Endodermal cell (in vitro differentiated cells): ENCODE measurements around the gene NCOA5. TPM values are rescaled to one million over a fixed set of nuclear protein-coding genes. Genes with fewer than 3 reads are reported as not detected.

Experiments
- DNase-seq: peaks from one replicate; pipeline ENCODE4 v3.0.0-alpha.2; 2017
- H3K27ac ChIP-seq: 2 replicates; pipeline ENCODE4 v1.5.1; 2013; ENCODE audit warnings: mild to moderate bottlenecking, low read depth, low read length, moderate library complexity
- H3K27me3 ChIP-seq: 2 replicates; pipeline ENCODE4 v1.6.1; 2013; ENCODE audit warnings: mild to moderate bottlenecking, low read length, moderate library complexity; ENCODE audit not compliant: insufficient read depth, control insufficient read depth, poor library complexity, severe bottlenecking
- H3K36me3 ChIP-seq: 2 replicates; pipeline ENCODE4 v1.7.0; 2013; ENCODE audit warnings: mild to moderate bottlenecking, low read length, moderate library complexity; ENCODE audit not compliant: control insufficient read depth, insufficient read depth
- H3K4me1 ChIP-seq: one replicate; pipeline ENCODE4 v1.7.0; 2013; ENCODE audit warnings: low read length; ENCODE audit not compliant: control insufficient read depth, insufficient read depth
- H3K4me3 ChIP-seq: 2 replicates; pipeline ENCODE4 v1.5.1; 2013; ENCODE audit warnings: mild to moderate bottlenecking, low read length, moderate library complexity
- H3K9ac ChIP-seq: 2 replicates; pipeline ENCODE4 v1.6.1; 2013; ENCODE audit warnings: mild to moderate bottlenecking, low read length, moderate library complexity; ENCODE audit not compliant: poor library complexity, severe bottlenecking; ENCODE audit errors: extremely low read depth
- H3K9me3 ChIP-seq: 2 replicates; pipeline ENCODE4 v1.6.1; 2013; ENCODE audit warnings: mild to moderate bottlenecking, low read length, moderate library complexity; ENCODE audit not compliant: control insufficient read depth
- H3K27ac Mint-ChIP-seq: 2 replicates; pipeline ENCODE4 v1.8.0; 2020; ENCODE audit warnings: mixed read lengths
- H3K27me3 Mint-ChIP-seq: 2 replicates; pipeline ENCODE4 v1.8.0; 2021; ENCODE audit warnings: mild to moderate bottlenecking, mixed read lengths; ENCODE audit not compliant: insufficient read depth
- H3K36me3 Mint-ChIP-seq: 2 replicates; pipeline ENCODE4 v1.8.0; 2020; ENCODE audit warnings: low read depth, mixed read lengths
- H3K4me1 Mint-ChIP-seq: 2 replicates; pipeline ENCODE4 v1.8.0; 2020; ENCODE audit warnings: mixed read lengths
- H3K4me3 Mint-ChIP-seq: 2 replicates; pipeline ENCODE4 v1.8.0; 2020; ENCODE audit warnings: mild to moderate bottlenecking, moderate library complexity, mixed read lengths
- H3K9me3 Mint-ChIP-seq: 2 replicates; pipeline ENCODE4 v1.8.0; 2020; ENCODE audit warnings: mild to moderate bottlenecking, mixed read lengths
- WGBS, 2 experiments: methylation state at CpG; one replicate each; pipeline versions ENCODE4 v1.1.5 to v1.1.7; 2013; ENCODE audit warnings: missing lambda C conversion rate in 2 of 2, mixed read lengths in 1 of 2; ENCODE audit not compliant: insufficient coverage in 1 of 2, insufficient read length in 1 of 2; 5-methylcytosine and 5-hydroxymethylcytosine counted together
- total RNA-seq, 2 donors: library from RNA; stranded (reverse); fragmentation: NEBNext Ultra II Directional in 1 of 2; extraction: Animal tissue kit (Norgen Biotek cat#: 25700) in 1 of 2; gene quantifications; 2 replicates in 1 of 2; 3 replicates in 1 of 2; pipeline ENCODE4 v1.2.1, GENCODE V29; 2021
- TF ChIP-seq, protein P1 (sequence below): fragments of 200-600 bp; sonication (generic); conservative IDR thresholded peaks from 2 replicates; pipeline ENCODE4 v1.5.0; 2021; ENCODE audit warnings: antibody characterized with exemption, mild to moderate bottlenecking

NCOA5 gene
- total RNA-seq, 2 donors from 2014 or later: 19.3 to 28.7 TPM

DNA sequence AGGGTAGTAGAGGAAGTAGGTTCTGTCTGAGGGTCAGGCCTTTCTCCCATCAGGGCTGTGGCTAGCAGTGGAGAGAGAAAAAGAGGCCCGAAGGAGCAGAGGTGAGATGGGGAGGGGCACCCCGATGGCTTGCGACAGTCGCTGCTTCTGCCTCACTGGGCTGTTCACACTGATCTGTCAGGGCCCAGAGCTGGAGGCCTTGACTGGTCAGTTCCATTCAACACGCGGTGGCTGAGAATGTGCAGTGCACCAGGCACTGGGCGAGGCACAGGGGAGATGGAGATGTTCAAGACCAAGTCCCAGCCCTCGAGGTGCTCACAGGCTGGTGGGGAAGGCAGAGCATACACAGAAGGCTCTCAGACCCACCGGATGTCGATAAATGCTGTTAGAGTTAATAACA, 39.3 kb downstream of the NCOA5 start:
- TF ChIP-seq, protein P1, sequence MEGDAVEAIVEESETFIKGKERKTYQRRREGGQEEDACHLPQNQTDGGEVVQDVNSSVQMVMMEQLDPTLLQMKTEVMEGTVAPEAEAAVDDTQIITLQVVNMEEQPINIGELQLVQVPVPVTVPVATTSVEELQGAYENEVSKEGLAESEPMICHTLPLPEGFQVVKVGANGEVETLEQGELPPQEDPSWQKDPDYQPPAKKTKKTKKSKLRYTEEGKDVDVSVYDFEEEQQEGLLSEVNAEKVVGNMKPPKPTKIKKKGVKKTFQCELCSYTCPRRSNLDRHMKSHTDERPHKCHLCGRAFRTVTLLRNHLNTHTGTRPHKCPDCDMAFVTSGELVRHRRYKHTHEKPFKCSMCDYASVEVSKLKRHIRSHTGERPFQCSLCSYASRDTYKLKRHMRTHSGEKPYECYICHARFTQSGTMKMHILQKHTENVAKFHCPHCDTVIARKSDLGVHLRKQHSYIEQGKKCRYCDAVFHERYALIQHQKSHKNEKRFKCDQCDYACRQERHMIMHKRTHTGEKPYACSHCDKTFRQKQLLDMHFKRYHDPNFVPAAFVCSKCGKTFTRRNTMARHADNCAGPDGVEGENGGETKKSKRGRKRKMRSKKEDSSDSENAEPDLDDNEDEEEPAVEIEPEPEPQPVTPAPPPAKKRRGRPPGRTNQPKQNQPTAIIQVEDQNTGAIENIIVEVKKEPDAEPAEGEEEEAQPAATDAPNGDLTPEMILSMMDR: no peak
- no peaks in the 10 kb centered on the region for H3K9me3 ChIP-seq
- H3K27me3 ChIP-seq: peaks cover 92% of the 10 kb centered on the region

DNA sequence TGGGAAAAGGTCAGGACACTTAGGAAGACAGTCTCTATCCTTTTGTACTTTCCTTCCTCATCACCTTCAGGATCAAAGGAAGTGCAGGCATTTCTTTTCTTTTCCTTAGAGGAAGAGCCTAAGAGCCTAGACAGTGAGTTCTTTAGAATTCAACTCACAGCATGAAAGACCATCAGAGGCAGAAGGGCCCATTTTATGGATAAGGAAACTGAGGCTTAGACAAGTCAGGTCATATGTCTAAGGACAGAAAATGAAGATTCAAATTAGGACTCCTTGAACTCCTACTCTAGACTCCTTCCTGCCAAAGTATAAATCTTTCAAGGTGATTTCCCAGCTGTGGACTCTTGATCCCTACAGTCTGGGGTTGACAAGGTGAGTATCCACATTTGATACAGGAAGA, 39.9 kb downstream of the NCOA5 start:
- no peaks in the 10 kb centered on the region for H3K4me1 Mint-ChIP-seq
- H3K36me3 Mint-ChIP-seq: no peaks in the 10 kb centered on the region
- H3K4me3 Mint-ChIP-seq: no peak overlapping the region
- H3K27ac ChIP-seq: no peak overlapping the region
- no peak overlapping the region for H3K9ac ChIP-seq
- H3K4me3 ChIP-seq: no peak overlapping the region
- H3K27me3 ChIP-seq: peaks cover 90% of the 10 kb centered on the region
- no peaks in the 10 kb centered on the region for H3K36me3 ChIP-seq
- TF ChIP-seq, protein P1: no peak
- H3K9me3 ChIP-seq: no peaks in the 10 kb centered on the region
- DNase-seq: no peak
- H3K27ac Mint-ChIP-seq: no peak overlapping the region
- no peaks in the 10 kb centered on the region for H3K9me3 Mint-ChIP-seq
- peaks cover 61% of the 10 kb centered on the region for H3K27me3 Mint-ChIP-seq
- no peaks in the 10 kb centered on the region for H3K4me1 ChIP-seq

More for the DNA sequence above, 39.3 kb downstream of the NCOA5 start:
- no peak overlapping the region for H3K9ac ChIP-seq
- no peak overlapping the region for H3K27ac ChIP-seq
- WGBS, 2 experiments: 70 to 82% methylated on average over 7 to 10 of the region's 10 CpGs
- Mint-ChIP-seq H3K4me3 (no peak overlapping the region), H3K27me3 (peaks cover 67% of the 10 kb centered on the region), H3K27ac (no peak overlapping the region), H3K4me1 (no peaks in the 10 kb centered on the region), H3K36me3 (no peaks in the 10 kb centered on the region), H3K9me3 (no peaks in the 10 kb centered on the region)
- H3K36me3 ChIP-seq: no peaks in the 10 kb centered on the region
- no peak for DNase-seq
- H3K4me3 ChIP-seq: no peak overlapping the region
- no peaks in the 10 kb centered on the region for H3K4me1 ChIP-seq

DNA sequence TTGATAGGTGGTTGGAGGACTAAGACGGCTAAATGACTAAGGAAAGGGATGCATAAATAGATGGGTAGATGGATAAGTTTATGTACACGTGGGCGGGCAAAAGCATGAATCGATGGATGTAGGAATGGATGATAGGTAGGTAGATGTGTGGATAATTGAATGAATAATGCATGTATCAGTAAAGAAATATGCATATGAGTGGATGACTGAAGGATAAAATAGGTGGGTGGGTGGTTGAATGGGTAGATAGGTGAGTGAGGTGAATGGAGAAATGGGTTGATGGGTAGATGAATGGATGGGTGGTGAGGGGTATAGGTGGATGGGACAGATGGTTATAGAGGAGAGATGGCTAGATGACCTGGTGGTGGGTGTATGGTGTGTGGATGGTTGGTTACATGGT, 40.6 kb downstream of the NCOA5 start:
- Histone ChIP-seq H3K36me3 (no peaks in the 10 kb centered on the region), H3K4me1 (no peaks in the 10 kb centered on the region), H3K9ac (no peak overlapping the region), H3K27ac (no peak overlapping the region), H3K4me3 (no peak overlapping the region), H3K9me3 (no peaks in the 10 kb centered on the region), H3K27me3 (peaks cover 90% of the 10 kb centered on the region)
- Mint-ChIP-seq H3K27ac (no peak overlapping the region), H3K9me3 (no peaks in the 10 kb centered on the region), H3K4me3 (no peak overlapping the region), H3K4me1 (no peaks in the 10 kb centered on the region), H3K27me3 (peaks cover 58% of the 10 kb centered on the region), H3K36me3 (no peaks in the 10 kb centered on the region)
- WGBS, 2 experiments: 90 to 92% methylated on average over 4 of the region's 4 CpGs
- DNase-seq: no peak
- TF ChIP-seq, protein P1: no peak
